HCT116 (cell line): ENCODE measurements around the gene IP6K3. TPM values are rescaled to one million over a fixed set of nuclear protein-coding genes. Genes with fewer than 3 reads are reported as not detected.

ENCODE experiments used
- ATAC-seq: fragments of 200-7000 bp; cut with Tn5 transposase; 2 replicates; pipeline ENCODE4 v1.9.1; 2020; ENCODE audit warnings: mild to moderate bottlenecking, moderate library complexity
- BruUV-seq: library from RNA; stranded (reverse); fragments of 400-500 nt; replicated peaks from 2 replicates; lab custom pipeline; 2021; lab: Mats Ljungman, UMichigan
- CTCF ChIA-PET: fragments of 300-600 bp; sonication (Branson Sonifier 250); formaldehyde crosslinking; loops from one replicate; lab custom pipeline; 2021; ENCODE audit warnings: antibody characterized with exemption; lab: Charles Lee
- POLR2A ChIA-PET: fragments of 300-600, 350-600 bp; sonication (Branson Sonifier 250); formaldehyde crosslinking; loops from one replicate; lab custom pipeline; 2021; ENCODE audit warnings: antibody characterized with exemption; lab: Charles Lee
- RAD21 ChIA-PET, 2 experiments: fragments of 300-600 bp; sonication (Branson Sonifier 250); formaldehyde crosslinking; loops; one replicate each; lab custom pipeline; 2023; ENCODE audit warnings: low total read pairs in 2 of 2; ENCODE audit not compliant: uncharacterized antibody in 2 of 2, unreplicated experiment in 2 of 2, low non-redundant PET in 1 of 2; lab: Charles Lee
- DNase-seq: peaks from one replicate; pipeline ENCODE4 v3.0.0-alpha.2; 2010; ENCODE audit warnings: low read depth, low spot score
- H2AFZ ChIP-seq: fragments of 200-600 bp; shearing (Covaris generic), sonication (generic); 2 replicates; pipeline ENCODE4 v1.6.1; 2017; ENCODE audit warnings: low read depth, mixed run types, mixed read lengths, antibody characterized with exemption, low read length; ENCODE audit not compliant: poor library complexity, severe bottlenecking
- H3K27ac ChIP-seq: 2 replicates; pipeline ENCODE4 v1.5.1; 2012; ENCODE audit warnings: low read depth, low read length
- H3K27me3 ChIP-seq: fragments of 200-600 bp; sonication (generic); 2 replicates; pipeline ENCODE4 v1.6.1; 2016; ENCODE audit warnings: mixed run types, low read length, mixed read lengths; ENCODE audit not compliant: insufficient read depth
- H3K36me3 ChIP-seq, 2 experiments: fragments of 200-500 bp in 1 of 2; fragments of 200-600 bp in 1 of 2; sonication (Bioruptor generic) in 1 of 2; sonication (generic) in 1 of 2; 2 replicates each; pipeline versions ENCODE4 v1.5.1 to v1.6.1; 2014 to 2016; ENCODE audit warnings: low read length in 2 of 2, inconsistent platforms in 1 of 2, mixed read lengths in 1 of 2, mixed run types in 1 of 2; ENCODE audit not compliant: insufficient read depth in 2 of 2, control insufficient read depth in 1 of 2
- H3K4me1 ChIP-seq, 2 experiments: fragments of 200-600 bp in 1 of 2; sonication (generic) in 1 of 2; 2 replicates each; pipeline versions ENCODE4 v1.5.1 to v1.6.1; 2012 to 2017; ENCODE audit warnings: low read length in 2 of 2, inconsistent platforms in 1 of 2, mild to moderate bottlenecking in 1 of 2, mixed read lengths in 1 of 2, mixed run types in 1 of 2, moderate library complexity in 1 of 2; ENCODE audit not compliant: insufficient read depth in 2 of 2, control insufficient read depth in 1 of 2
- H3K4me2 ChIP-seq: fragments of 200-600 bp; sonication (generic); 2 replicates; pipeline ENCODE4 v1.6.1; 2017; ENCODE audit warnings: mixed run types, low read length, mixed read lengths
- H3K4me3 ChIP-seq, 2 experiments: fragments of 200-600 bp in 1 of 2; sonication (generic) in 1 of 2; replicated peaks in 1 of 2; 2 replicates each; pipeline ENCODE4 v1.5.1; 2011 to 2016; ENCODE audit warnings: low read length in 2 of 2, control low read depth in 1 of 2, low read depth in 1 of 2, mild to moderate bottlenecking in 1 of 2, mixed read lengths in 1 of 2, mixed run types in 1 of 2
- H3K79me2 ChIP-seq: fragments of 200-600 bp; sonication (generic); 2 replicates; pipeline ENCODE4 v1.6.1; 2017; ENCODE audit warnings: mild to moderate bottlenecking, mixed run types, low read length, moderate library complexity, mixed read lengths; ENCODE audit not compliant: insufficient read depth
- H3K9ac ChIP-seq: fragments of 200-600 bp; sonication (generic); 2 replicates; pipeline ENCODE4 v1.6.1; 2016; ENCODE audit warnings: low read length, mixed read lengths
- H3K9me2 ChIP-seq: fragments of 200-600 bp; sonication (generic), shearing (Covaris generic); 2 replicates; pipeline ENCODE4 v1.6.1; 2017; ENCODE audit warnings: mixed run types, mild to moderate bottlenecking, moderate library complexity; ENCODE audit not compliant: insufficient read depth
- H3K9me3 ChIP-seq, 2 experiments: fragments of 200-500 bp in 1 of 2; fragments of 200-600 bp in 1 of 2; sonication (Bioruptor generic) in 1 of 2; sonication (generic) in 1 of 2; 2 replicates each; pipeline ENCODE4 v1.6.1; 2014 to 2017; ENCODE audit warnings: low read length in 2 of 2, mixed read lengths in 2 of 2, inconsistent platforms in 1 of 2, low read depth in 1 of 2, mild to moderate bottlenecking in 1 of 2, mixed run types in 1 of 2, moderate library complexity in 1 of 2; ENCODE audit not compliant: control insufficient read depth in 1 of 2, insufficient read depth in 1 of 2
- H4K20me1 ChIP-seq: fragments of 200-600 bp; sonication (generic), shearing (Covaris generic); 2 replicates; pipeline ENCODE4 v1.6.1; 2017; ENCODE audit warnings: mixed run types, mild to moderate bottlenecking, moderate library complexity; ENCODE audit not compliant: insufficient read depth
- ATF3 ChIP-seq: IDR thresholded peaks from 2 replicates; pipeline ENCODE4 v1.6.1; 2012
- CBX3 ChIP-seq: IDR thresholded peaks from 2 replicates; pipeline ENCODE4 v1.6.1; 2012; ENCODE audit warnings: low read depth
- CTCF ChIP-seq, 3 experiments: fragments of 200-600 bp in 1 of 3; sonication (generic) in 1 of 3; IDR thresholded peaks in 2 of 3; conservative IDR thresholded peaks in 1 of 3; 2 replicates each; pipeline ENCODE4 v1.5.1; 2012 to 2017; ENCODE audit warnings: low read depth in 2 of 3, low read length in 2 of 3, antibody characterized with exemption in 1 of 3, borderline replicate concordance in 1 of 3, control low read depth in 1 of 3, mild to moderate bottlenecking in 1 of 3, mixed read lengths in 1 of 3, mixed run types in 1 of 3, moderate library complexity in 1 of 3; ENCODE audit not compliant: insufficient read depth in 1 of 3
- EGR1 ChIP-seq: IDR thresholded peaks from 2 replicates; pipeline ENCODE4 v1.6.1; 2012; ENCODE audit warnings: low read depth
- ELF1 ChIP-seq: IDR thresholded peaks from 2 replicates; pipeline ENCODE4 v1.6.1; 2012; ENCODE audit warnings: low read depth, borderline replicate concordance
- JUND ChIP-seq: IDR thresholded peaks from 2 replicates; pipeline ENCODE4 v1.6.1; 2012
- POLR2A ChIP-seq: IDR thresholded peaks from 2 replicates; pipeline ENCODE4 v1.7.0; 2011; ENCODE audit warnings: borderline replicate concordance; ENCODE audit not compliant: insufficient read depth, insufficient read length; ENCODE audit errors: extremely low read depth
- RAD21 ChIP-seq: IDR thresholded peaks from 2 replicates; pipeline ENCODE4 v1.6.1; 2012; ENCODE audit warnings: low read depth, mild to moderate bottlenecking
- REST ChIP-seq: IDR thresholded peaks from 2 replicates; pipeline ENCODE4 v1.6.1; 2012; ENCODE audit warnings: low read depth
- SIN3A ChIP-seq: IDR thresholded peaks from 2 replicates; pipeline ENCODE4 v1.6.1; 2012; ENCODE audit warnings: low read depth
- SP1 ChIP-seq: IDR thresholded peaks from 2 replicates; pipeline ENCODE4 v1.6.1; 2012; ENCODE audit warnings: low read depth
- SRF ChIP-seq: IDR thresholded peaks from 2 replicates; pipeline ENCODE4 v1.6.1; 2012; ENCODE audit warnings: low read depth
- YY1 ChIP-seq: IDR thresholded peaks from 2 replicates; pipeline ENCODE4 v1.6.1; 2011; ENCODE audit warnings: low read length, low read depth, moderate library complexity, mild to moderate bottlenecking; ENCODE audit not compliant: insufficient replicate concordance; ENCODE audit errors: extremely low read depth
- ZBTB33 ChIP-seq: IDR thresholded peaks from 2 replicates; pipeline ENCODE4 v1.6.1; 2011; ENCODE audit warnings: mild to moderate bottlenecking, low read length, moderate library complexity; ENCODE audit not compliant: insufficient replicate concordance; ENCODE audit errors: extremely low read depth
- ZFX ChIP-seq: fragments of 450-650 bp; IDR thresholded peaks from 2 replicates; pipeline ENCODE4 v1.6.1; 2017
- ZNF274 ChIP-seq: fragments of 200-500 bp; sonication (Bioruptor generic); IDR thresholded peaks from 2 replicates; pipeline ENCODE4 v1.6.1; 2014; ENCODE audit warnings: mild to moderate bottlenecking, low read depth, low read length, inconsistent platforms
- intact Hi-C: fragments of 100-400 bp; cut with micrococcal nuclease; formaldehyde crosslinking; loops from 2 replicates; pipeline ENCODE4 v1.10.0; 2022
- total RNA-seq: library from RNA; stranded (reverse); gene quantifications from one replicate; pipeline ENCODE4 v1.2.1, GENCODE V29; 2021; ENCODE audit not compliant: unreplicated experiment

Gene IP6K3
- total RNA-seq, 1 experiment from 2014 or later, result not detected

GRCh38 chr6:33678233-33678931, 68.3 kb downstream of the IP6K3 start:
- CTCF ChIA-PET, result no interaction called here
- no peak for TF ChIP-seq SRF
- TF ChIP-seq SIN3A, result no peak
- no peak for TF ChIP-seq ATF3
- TF ChIP-seq SP1, result no peak
- TF ChIP-seq ELF1, result no peak
- TF ChIP-seq ZFX, result no peak
- no peak for TF ChIP-seq CBX3
- TF ChIP-seq JUND, result no peak
- no peak for TF ChIP-seq RAD21
- TF ChIP-seq POLR2A, result no peak
- no peak for TF ChIP-seq REST
- TF ChIP-seq EGR1, result no peak
- no peak for TF ChIP-seq ZNF274
- TF ChIP-seq CTCF (IDR thresholded peaks at IDR 0.05 in 2 of 3, conservative IDR thresholded peaks at IDR 0.05 in 1 of 3; ENCODE audit: borderline replicate concordance in 1 of 3, insufficient read depth in 1 of 3, low read depth in 2 of 3, low read length in 2 of 3), result no peak
- TF ChIP-seq YY1, result no peak
- no peak for TF ChIP-seq ZBTB33
- TF ChIP-seq, all 23 proteins: peak for 0
- no TSS peak for BruUV-seq
- DNase-seq, result no peak
- Histone ChIP-seq H3K4me1 (no peaks in the 10 kb centered on the region), H3K79me2 (no peaks in the 10 kb centered on the region), H3K4me3 (no peak overlapping the region), H3K9me3 (no peaks in the 10 kb centered on the region), H3K27me3 (no peaks in the 10 kb centered on the region), H3K4me2 (no peak overlapping the region), H3K36me3 (peaks cover 33 to 59% of the 10 kb centered on the region in 2 experiments; a peak in 3 of 4 replicates), H3K9me2 (no peaks in the 10 kb centered on the region), H2AFZ (no peak overlapping the region), H3K27ac (no peak overlapping the region), H4K20me1 (no peaks in the 10 kb centered on the region), H3K9ac (no peak overlapping the region)
- ChIA-PET RAD21 (interaction anchor here in 1 of 2 experiments (0.5 kb wide), 1 partner anchor 90 kb away, joined by 3 read pairs; no protein-coding TSS in a partner anchor), POLR2A (no interaction called here)
- no peak for ATAC-seq
- intact Hi-C loops, result no loop called here
